Activated naive CD4-positive, alpha-beta T cell treated with anti-CD3 and anti-CD28 coated beads for 36 hours (primary cell): ENCODE measurements around the gene LPAR6. TPM values are rescaled to one million over a fixed set of nuclear protein-coding genes. Genes with fewer than 3 reads are reported as not detected.

Experiments used
- CTCF ChIA-PET: fragments of 350-600 bp; sonication (Branson Sonifier 250); formaldehyde crosslinking; loops from one replicate; lab custom pipeline; 2021; ENCODE audit warnings: antibody characterized with exemption; lab: Charles Lee
- DNase-seq: peaks from one replicate; pipeline ENCODE4 v3.0.0-alpha.2; 2020
- H3K27ac Mint-ChIP-seq: one replicate; pipeline ENCODE4 v1.8.0; 2021; ENCODE audit warnings: mild to moderate bottlenecking, mixed read lengths
- H3K27me3 Mint-ChIP-seq: one replicate; pipeline ENCODE4 v1.8.0; 2021; ENCODE audit warnings: low read depth, mixed read lengths
- H3K36me3 Mint-ChIP-seq: one replicate; pipeline ENCODE4 v1.8.0; 2021; ENCODE audit warnings: low read depth, mixed read lengths
- H3K4me1 Mint-ChIP-seq: one replicate; pipeline ENCODE4 v1.8.0; 2021; ENCODE audit warnings: low read depth, mixed read lengths
- H3K4me3 Mint-ChIP-seq: one replicate; pipeline ENCODE4 v1.8.0; 2021; ENCODE audit warnings: mild to moderate bottlenecking, moderate library complexity, mixed read lengths
- H3K9me3 Mint-ChIP-seq: one replicate; pipeline ENCODE4 v1.8.0; 2021; ENCODE audit warnings: mixed read lengths
- intact Hi-C: fragments of 100-400 bp; cut with micrococcal nuclease; formaldehyde crosslinking; loops from one replicate; pipeline ENCODE4 v1.15.1; 2023
- total RNA-seq, 2 experiments: library from RNA; stranded (reverse); gene quantifications; one replicate each; pipeline ENCODE4 v1.2.3, GENCODE V29; 2021

The LPAR6 gene
- total RNA-seq, 2 experiments from 2014 or later: 6.1 to 6.6 TPM

GRCh38 chr13:48397744-48398143 lies 15.2 kb downstream of the LPAR6 start:
- no peak for DNase-seq
- CTCF ChIA-PET: interaction anchor here (1.8 kb wide), 1 partner anchor 182 kb away, joined by 6 read pairs; no protein-coding TSS in a partner anchor
- H3K4me3 Mint-ChIP-seq: no peak overlapping the region
- H3K27me3 Mint-ChIP-seq: no peaks in the 10 kb centered on the region
- peaks cover 29% of the 10 kb centered on the region for H3K4me1 Mint-ChIP-seq
- intact Hi-C loops: no loop called here
- peaks cover 11% of the 10 kb centered on the region for H3K9me3 Mint-ChIP-seq
- H3K27ac Mint-ChIP-seq: no peak overlapping the region
- H3K36me3 Mint-ChIP-seq: peaks cover 34% of the 10 kb centered on the region

DNA sequence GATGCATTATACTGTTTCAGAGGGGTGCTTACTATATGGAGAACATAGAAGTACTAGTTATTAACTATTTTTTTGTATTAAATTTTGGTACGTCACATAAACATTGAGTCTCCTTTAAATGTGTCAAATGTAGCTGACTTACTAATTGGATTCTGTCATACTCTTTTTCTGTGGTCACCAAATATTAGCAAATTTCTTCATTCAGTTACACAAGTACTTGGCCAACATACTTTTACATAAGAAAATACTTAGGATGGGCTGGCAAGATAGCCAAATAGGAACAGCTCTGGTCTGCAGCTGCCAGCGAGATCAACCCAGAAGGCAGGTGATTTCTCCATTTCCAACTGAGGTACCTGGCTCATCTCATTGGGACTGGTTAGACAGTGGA lies 19.2 kb downstream of the LPAR6 start:
- H3K27me3 Mint-ChIP-seq: no peaks in the 10 kb centered on the region
- DNase-seq: no peak
- peaks cover 26% of the 10 kb centered on the region for H3K9me3 Mint-ChIP-seq
- H3K27ac Mint-ChIP-seq: no peak overlapping the region
- CTCF ChIA-PET: no interaction called here
- no peak overlapping the region for H3K4me3 Mint-ChIP-seq
- peaks cover 58% of the 10 kb centered on the region for H3K36me3 Mint-ChIP-seq
- intact Hi-C loops: no loop called here
- H3K4me1 Mint-ChIP-seq: peaks cover 4% of the 10 kb centered on the region

- Mint-ChIP-seq H3K27ac (no peak overlapping the region), H3K27me3 (no peaks in the 10 kb centered on the region), H3K9me3 (peaks cover 26% of the 10 kb centered on the region), H3K4me1 (peaks cover 3% of the 10 kb centered on the region), H3K36me3 (peaks cover 58% of the 10 kb centered on the region), H3K4me3 (no peak overlapping the region)
- CTCF ChIA-PET: interaction anchor here (0.7 kb wide), 1 partner anchor 187 kb away, joined by 3 read pairs; no protein-coding TSS in a partner anchor
- DNase-seq: no peak
- intact Hi-C loops: no loop called here
Measured at GRCh38 chr13:48393030-48393697, 19.7 kb downstream of the LPAR6 start.

GRCh38 chr13:48391257-48391656 lies 21.7 kb downstream of the LPAR6 start:
- Mint-ChIP-seq H3K4me1 (peaks cover 2% of the 10 kb centered on the region), H3K36me3 (peaks cover 53% of the 10 kb centered on the region), H3K4me3 (no peak overlapping the region), H3K27me3 (no peaks in the 10 kb centered on the region), H3K9me3 (peaks cover 19% of the 10 kb centered on the region), H3K27ac (no peak overlapping the region)
- no peak for DNase-seq
- CTCF ChIA-PET: interaction anchor here (0.7 kb wide), 1 partner anchor 55 kb away, joined by 7 read pairs; no protein-coding TSS in a partner anchor
- intact Hi-C loops: no loop called here

GRCh38 chr13:48386816-48387215 lies 26.1 kb downstream of the LPAR6 start:
- Mint-ChIP-seq H3K4me3 (no peak overlapping the region), H3K27me3 (no peaks in the 10 kb centered on the region), H3K4me1 (peaks cover 2% of the 10 kb centered on the region), H3K27ac (no peak overlapping the region), H3K36me3 (peaks cover 26% of the 10 kb centered on the region), H3K9me3 (peaks cover 7% of the 10 kb centered on the region)
- intact Hi-C loops: no loop called here
- CTCF ChIA-PET: interaction anchor here (0.7 to 0.8 kb wide), 2 partner anchors 210 to 254 kb away, joined by 3 to 4 read pairs; no protein-coding TSS in a partner anchor
- no peak for DNase-seq

GRCh38 chr13:48383384-48383783 lies 29.5 kb downstream of the LPAR6 start:
- Mint-ChIP-seq H3K4me1 (no peaks in the 10 kb centered on the region), H3K27ac (no peak overlapping the region)

GRCh38 chr13:48380581-48380980 lies 32.3 kb downstream of the LPAR6 start:
- DNase-seq: no peak
- intact Hi-C loops: no loop called here
- H3K4me1 Mint-ChIP-seq: no peaks in the 10 kb centered on the region
- peaks cover 23% of the 10 kb centered on the region for H3K36me3 Mint-ChIP-seq
- H3K27ac Mint-ChIP-seq: no peak overlapping the region
- no peaks in the 10 kb centered on the region for H3K9me3 Mint-ChIP-seq
- no peaks in the 10 kb centered on the region for H3K27me3 Mint-ChIP-seq
- no peak overlapping the region for H3K4me3 Mint-ChIP-seq
- CTCF ChIA-PET: no interaction called here

More at GRCh38 chr13:48383384-48383783, 29.5 kb downstream of the LPAR6 start:
- intact Hi-C loops: no loop called here
- CTCF ChIA-PET: no interaction called here
- Mint-ChIP-seq H3K27me3 (no peaks in the 10 kb centered on the region), H3K36me3 (peaks cover 20% of the 10 kb centered on the region), H3K4me3 (no peak overlapping the region), H3K9me3 (no peaks in the 10 kb centered on the region)
- no peak for DNase-seq

- intact Hi-C loops: no loop called here
- Mint-ChIP-seq H3K27ac (no peak overlapping the region), H3K9me3 (no peaks in the 10 kb centered on the region), H3K27me3 (no peaks in the 10 kb centered on the region), H3K36me3 (peaks cover 35% of the 10 kb centered on the region), H3K4me3 (no peak overlapping the region), H3K4me1 (no peaks in the 10 kb centered on the region)
- CTCF ChIA-PET: interaction anchor here (0.6 to 1.5 kb wide), 4 partner anchors 43 to 203 kb away, joined by 4 to 5 read pairs (median 4); no protein-coding TSS in a partner anchor
- DNase-seq: no peak
Measured at GRCh38 chr13:48377857-48378256, 35.1 kb downstream of the LPAR6 start.

DNA sequence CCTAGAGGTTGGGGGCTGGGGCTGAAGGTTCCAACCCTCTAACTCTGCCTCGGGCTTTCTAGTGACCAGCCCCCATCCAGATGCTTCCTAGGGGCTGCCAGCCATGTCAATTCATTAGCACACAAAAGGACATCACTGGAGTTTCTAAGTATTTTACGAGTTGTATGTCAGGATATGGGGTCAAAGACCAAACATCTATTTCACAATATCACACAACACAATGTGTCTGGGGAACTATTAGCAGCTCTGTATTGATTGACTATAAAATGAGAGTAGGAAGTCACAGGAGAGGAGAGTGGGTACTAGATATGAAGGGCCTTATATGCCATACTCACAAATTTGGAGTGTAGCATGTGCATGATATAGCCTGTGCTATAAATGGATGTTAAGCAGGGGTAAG lies 42.1 kb downstream of the LPAR6 start:
- CTCF ChIA-PET: no interaction called here
- intact Hi-C loops: no loop called here
- Mint-ChIP-seq H3K4me1 (no peaks in the 10 kb centered on the region), H3K27ac (no peak overlapping the region), H3K4me3 (no peak overlapping the region), H3K27me3 (no peaks in the 10 kb centered on the region), H3K9me3 (no peaks in the 10 kb centered on the region), H3K36me3 (peaks cover 22% of the 10 kb centered on the region)
- no peak for DNase-seq

GRCh38 chr13:48369988-48370387 lies 42.9 kb downstream of the LPAR6 start:
- Mint-ChIP-seq H3K36me3 (peaks cover 20% of the 10 kb centered on the region), H3K9me3 (no peaks in the 10 kb centered on the region), H3K27ac (no peak overlapping the region), H3K4me1 (no peaks in the 10 kb centered on the region), H3K27me3 (no peaks in the 10 kb centered on the region), H3K4me3 (no peak overlapping the region)
- no peak for DNase-seq
- CTCF ChIA-PET: no interaction called here
- intact Hi-C loops: no loop called here

Other genes with a start within 250 kb of the LPAR6 start
- 100 to 1,000 TPM; 110 to 112 TPM for gene ITM2B, start 179.9 kb downstream of the LPAR6 start, total RNA-seq
- gene RB1, start 109.4 kb downstream of the LPAR6 start, total RNA-seq: 10 to 100 TPM; 25.1 to 25.6 TPM
- gene RCBTB2, start 120.0 kb upstream of the LPAR6 start, total RNA-seq: 1 to 10 TPM; 1.2 to 1.4 TPM
- gene CYSLTR2, start 240.8 kb upstream of the LPAR6 start, total RNA-seq: 1 to 10 TPM; 1.3 to 1.7 TPM